Frontal cortex (tissue), 4 donors: ENCODE measurements around the gene TOMM7. TPM values are rescaled to one million over a fixed set of nuclear protein-coding genes. Genes with fewer than 3 reads are reported as not detected.
A peak's percentile ranks its signal among the peaks of the same experiment; 100 is the strongest.
"Not testable (repeated sequence)": the region's sequence is repeated elsewhere in the genome, so short reads cannot be mapped to it uniquely, and the experiment has no call there.

Experiments
- DNase-seq, 2 donors: peaks; one replicate each; pipeline ENCODE4 v3.0.0; 2012; ENCODE audit warnings: low spot score in 2 of 2
- FAIRE-seq: peaks from 2 replicates; lab custom pipeline; 2012; peaks lifted over from hg19 to GRCh38; lab: Jason Lieb, UNC
- small RNA-seq: library from RNA; depleted of rRNA; stranded (forward); fragments of <200 nt; gene quantifications from one replicate; pipeline ENCODE3, GENCODE V24; 2014
- total RNA-seq: library from RNA; depleted of rRNA; stranded (reverse); fragments of >200 nt; gene quantifications from one replicate; pipeline ENCODE4 v1.2.3, GENCODE V29; 2014
- donor health status: control.
- donor health status: control.
- donor health status: control.

The TOMM7 gene
- total RNA-seq, 1 donor from 2014 or later, result 172 TPM

- FAIRE-seq, result no peak
- DNase-seq, result no peak
These were observed 31.2 kb downstream of the TOMM7 start for GRCh38 chr7:22791204-22792158.

GRCh38 chr7:22790640-22791039 is 32.0 kb downstream of the TOMM7 start:
- FAIRE-seq, result not testable (repeated sequence)

GRCh38 chr7:22787951-22788350 is 34.7 kb downstream of the TOMM7 start:
- no peak for FAIRE-seq
- no peak for DNase-seq

More at GRCh38 chr7:22790640-22791039, 32.0 kb downstream of the TOMM7 start:
- not testable (repeated sequence) for DNase-seq

- DNase-seq (no peak), FAIRE-seq (no peak)
These were observed 36.2 kb downstream of the TOMM7 start for GRCh38 chr7:22786290-22786932.

- DNase-seq, result no peak
- FAIRE-seq, result no peak
These were observed 38.3 kb downstream of the TOMM7 start for GRCh38 chr7:22784346-22784745.

- DNase-seq, result no peak
- FAIRE-seq, result no peak
These were observed 39.2 kb downstream of the TOMM7 start for GRCh38 chr7:22783421-22783820.

- FAIRE-seq (no peak), DNase-seq (peak in 1 of 2 donors; percentile 40)
These were observed 39.9 kb downstream of the TOMM7 start for GRCh38 chr7:22782616-22783232.

- DNase-seq, result no peak
- FAIRE-seq, result no peak
These were observed 41.4 kb downstream of the TOMM7 start for GRCh38 chr7:22781230-22781711.

GRCh38 chr7:22779730-22780323 is 42.8 kb downstream of the TOMM7 start:
- DNase-seq, FAIRE-seq: not testable (repeated sequence)

- no peak for FAIRE-seq
- no peak for DNase-seq
These were observed 45.7 kb downstream of the TOMM7 start for GRCh38 chr7:22776964-22777363.

GRCh38 chr7:22772885-22773284 is 49.8 kb downstream of the TOMM7 start:
- FAIRE-seq, result no peak
- no peak for DNase-seq

- DNase-seq, result no peak
- no peak for FAIRE-seq
These were observed 50.8 kb downstream of the TOMM7 start for GRCh38 chr7:22771872-22772228.

- FAIRE-seq (no peak), DNase-seq (no peak)
These were observed 51.3 kb downstream of the TOMM7 start for GRCh38 chr7:22771194-22771871.

GRCh38 chr7:22765609-22766008 is 57.0 kb downstream of the TOMM7 start:
- FAIRE-seq, result no peak
- DNase-seq, result no peak

Small RNA genes within 50 kb of the gene (small RNA-seq; reads per million reads assigned to genes)
- 44.8 reads per million, percentile 97 among the genes with 10 or more reads in this experiment for gene SNORD93

Other genes with a start within 250 kb of the TOMM7 start
- gene IL6, start 95.6 kb downstream of the TOMM7 start, total RNA-seq, result not detected
- 86.4 TPM for gene HYCC1, start 191.3 kb upstream of the TOMM7 start, total RNA-seq